ENCODE data around the gene SH3BGR. TPM values are rescaled to one million over a fixed set of nuclear protein-coding genes. Genes with fewer than 3 reads are reported as not detected.
"Not testable (repeated sequence)": the region's sequence is repeated elsewhere in the genome, so short reads cannot be mapped to it uniquely, and the experiment has no call there.

The SH3BGR gene
- total and polyA plus RNA-seq, 7 donors, result 44.2 to 441 (median 240) TPM

GRCh38 chr21:39537571-39537970, 85.8 kb downstream of the SH3BGR start:
- Histone ChIP-seq H3K36me3 (ENCODE audit: insufficient read depth in 1 of 2, low read depth in 1 of 2) (no peaks in the 10 kb centered on the region), H3K27me3 (ENCODE audit: insufficient read depth in 3 of 3, low read length in 2 of 3) (no peaks in the 10 kb centered on the region), H3K9me3 (no peaks in the 10 kb centered on the region), H3K4me1 (no peaks in the 10 kb centered on the region), H3K4me3 (no peak overlapping the region), H3K27ac (no peak overlapping the region)
- 14 to 41% (median 26%) methylated on average over 1 of the region's 1 CpG for WGBS, 3 donors
- TF ChIP-seq, protein P1, sequence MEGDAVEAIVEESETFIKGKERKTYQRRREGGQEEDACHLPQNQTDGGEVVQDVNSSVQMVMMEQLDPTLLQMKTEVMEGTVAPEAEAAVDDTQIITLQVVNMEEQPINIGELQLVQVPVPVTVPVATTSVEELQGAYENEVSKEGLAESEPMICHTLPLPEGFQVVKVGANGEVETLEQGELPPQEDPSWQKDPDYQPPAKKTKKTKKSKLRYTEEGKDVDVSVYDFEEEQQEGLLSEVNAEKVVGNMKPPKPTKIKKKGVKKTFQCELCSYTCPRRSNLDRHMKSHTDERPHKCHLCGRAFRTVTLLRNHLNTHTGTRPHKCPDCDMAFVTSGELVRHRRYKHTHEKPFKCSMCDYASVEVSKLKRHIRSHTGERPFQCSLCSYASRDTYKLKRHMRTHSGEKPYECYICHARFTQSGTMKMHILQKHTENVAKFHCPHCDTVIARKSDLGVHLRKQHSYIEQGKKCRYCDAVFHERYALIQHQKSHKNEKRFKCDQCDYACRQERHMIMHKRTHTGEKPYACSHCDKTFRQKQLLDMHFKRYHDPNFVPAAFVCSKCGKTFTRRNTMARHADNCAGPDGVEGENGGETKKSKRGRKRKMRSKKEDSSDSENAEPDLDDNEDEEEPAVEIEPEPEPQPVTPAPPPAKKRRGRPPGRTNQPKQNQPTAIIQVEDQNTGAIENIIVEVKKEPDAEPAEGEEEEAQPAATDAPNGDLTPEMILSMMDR (IDR thresholded peaks at IDR 0.05), result no peak
- intact Hi-C loops (cut with DNase I), result no loop called here
- DNase-seq (no peak), ATAC-seq (no peak)

DNA sequence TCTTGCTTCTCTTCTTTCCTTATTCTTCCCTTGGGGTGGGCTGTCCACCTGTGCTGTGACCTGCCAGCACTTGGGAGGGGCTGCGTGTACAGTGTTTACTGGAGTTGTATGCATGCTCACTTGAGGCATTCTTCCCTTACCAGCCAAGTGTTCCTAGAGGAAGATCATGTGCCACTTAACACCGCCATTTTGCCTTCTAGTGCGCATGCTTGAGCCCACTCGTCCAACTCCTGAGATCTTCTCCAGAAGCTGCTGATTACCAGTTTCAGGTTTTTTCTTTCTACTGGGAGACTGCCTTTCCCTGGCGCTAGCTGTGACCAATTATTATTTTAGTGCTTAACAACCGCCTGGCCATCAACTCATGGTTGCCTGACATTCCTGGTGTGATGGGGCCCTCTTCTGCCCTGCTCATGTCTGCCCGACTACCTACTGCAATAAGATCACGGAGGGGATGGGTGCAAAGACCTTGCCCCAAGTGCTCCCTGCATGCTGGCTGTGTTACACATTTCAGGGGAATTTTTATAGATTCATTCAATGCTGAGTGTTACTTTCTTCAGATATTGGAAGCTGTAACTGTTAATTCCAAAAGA, 86.8 kb downstream of the SH3BGR start:
- Histone ChIP-seq H3K27me3 (ENCODE audit: insufficient read depth in 3 of 3, low read length in 2 of 3) (no peaks in the 10 kb centered on the region), H3K27ac (no peak overlapping the region), H3K36me3 (ENCODE audit: insufficient read depth in 1 of 2, low read depth in 1 of 2) (no peaks in the 10 kb centered on the region), H3K4me3 (no peak overlapping the region), H3K9me3 (no peaks in the 10 kb centered on the region), H3K4me1 (no peaks in the 10 kb centered on the region)
- DNase-seq (no peak), ATAC-seq (no peak)
- TF ChIP-seq, protein P1 (IDR thresholded peaks at IDR 0.05), result no peak
- 89 to 93% (median 90%) methylated on average over 8 of the region's 8 CpGs for WGBS, 3 donors
- intact Hi-C loops (cut with DNase I), result no loop called here

GRCh38 chr21:39540367-39540766, 88.6 kb downstream of the SH3BGR start:
- intact Hi-C loops (cut with DNase I); H3K4me1 ChIP-seq; H3K27me3 ChIP-seq (ENCODE audit: insufficient read depth in 3 of 3, low read length in 2 of 3); DNase-seq; H3K9me3 ChIP-seq; H3K36me3 ChIP-seq (ENCODE audit: insufficient read depth in 1 of 2, low read depth in 1 of 2); H3K27ac ChIP-seq; H3K4me3 ChIP-seq; ATAC-seq: not testable (repeated sequence)
- WGBS, 3 donors, result 81 to 92% (median 86%) methylated on average over 4 of the region's 4 CpGs

DNA sequence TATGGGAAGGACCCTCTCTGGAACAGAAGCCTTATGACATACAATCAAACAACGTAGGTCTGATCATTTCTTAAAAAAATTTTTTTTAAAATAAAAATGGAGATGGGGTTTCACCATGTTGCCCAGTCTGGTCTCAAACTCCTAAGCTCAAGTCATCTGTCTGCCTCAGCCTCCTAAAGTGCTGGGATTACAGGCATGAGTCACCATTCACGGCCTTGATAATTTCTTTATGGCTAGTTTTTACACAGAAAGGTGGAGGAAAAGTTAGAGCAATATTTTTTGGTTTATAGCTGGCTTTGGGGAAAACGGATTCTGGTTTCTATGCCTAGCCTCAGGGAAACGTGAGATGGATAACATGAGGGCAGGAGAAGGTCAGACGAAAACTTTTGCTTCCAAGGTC, 91.0 kb downstream of the SH3BGR start:
- H3K4me3 ChIP-seq, result no peak overlapping the region
- DNase-seq (no peak), ATAC-seq (no peak)
- no peaks in the 10 kb centered on the region for H3K36me3 ChIP-seq (ENCODE audit: insufficient read depth in 1 of 2, low read depth in 1 of 2)
- intact Hi-C loops (cut with DNase I), result no loop called here
- no peaks in the 10 kb centered on the region for H3K4me1 ChIP-seq
- H3K27me3 ChIP-seq (ENCODE audit: insufficient read depth in 3 of 3, low read length in 2 of 3), result no peaks in the 10 kb centered on the region
- peaks cover 9% of the 10 kb centered on the region for H3K9me3 ChIP-seq
- H3K27ac ChIP-seq, result no peak overlapping the region
- TF ChIP-seq, protein P1 (IDR thresholded peaks at IDR 0.05), result no peak
- 49 to 64% (median 59%) methylated on average over 5 of the region's 5 CpGs for WGBS, 3 donors

- ATAC-seq (no peak), DNase-seq (no peak)
- H3K27ac ChIP-seq, result no peak overlapping the region
- H3K4me1 ChIP-seq, result no peaks in the 10 kb centered on the region
- intact Hi-C loops (cut with DNase I), result no loop called here
- no peak overlapping the region for H3K4me3 ChIP-seq
- H3K27me3 ChIP-seq (ENCODE audit: insufficient read depth in 3 of 3, low read length in 2 of 3), result no peaks in the 10 kb centered on the region
- no peaks in the 10 kb centered on the region for H3K36me3 ChIP-seq (ENCODE audit: insufficient read depth in 1 of 2, low read depth in 1 of 2)
- peaks cover 9% of the 10 kb centered on the region for H3K9me3 ChIP-seq
- TF ChIP-seq, protein P1 (IDR thresholded peaks at IDR 0.05), result no peak
- WGBS, 3 donors, result 97 to 98% (median 97%) methylated on average over 1 of the region's 1 CpG
These were observed 94.8 kb downstream of the SH3BGR start for GRCh38 chr21:39546522-39546921.
